ENCODE measurements around the gene NFIB. TPM values are rescaled to one million over a fixed set of nuclear protein-coding genes. Genes with fewer than 3 reads are reported as not detected.

NFIB gene
- total and polyA plus RNA-seq, 2 of the 13 experiments (the other 11 are each of a cell fraction or from before 2014, with no cell fraction given), result 0.98 to 4.6 TPM

GRCh38 chr9:14189578-14189977 lies 124.4 kb downstream of the NFIB start:
- Histone ChIP-seq H3K4me2 (ENCODE audit: low read depth, low read length) (no peak overlapping the region), H3K4me3 (replicated peaks in 1 of 3; ENCODE audit: insufficient read depth in 1 of 3, low read depth in 2 of 3, low read length in 3 of 3) (no peak overlapping the region), H3K27ac (ENCODE audit: extremely low read length, insufficient read depth, low read length) (no peak overlapping the region), H3K27me3 (ENCODE audit: control insufficient read depth in 1 of 2, insufficient read depth in 2 of 2, low read length in 2 of 2) (no peaks in the 10 kb centered on the region), H3K9me3 (ENCODE audit: low read length) (no peaks in the 10 kb centered on the region), H2AFZ (ENCODE audit: low read length) (no peak overlapping the region), H3K36me3 (replicated peaks in 1 of 2; ENCODE audit: control insufficient read depth in 1 of 2, insufficient read depth in 2 of 2, low read length in 2 of 2) (no peaks in the 10 kb centered on the region), H4K20me1 (ENCODE audit: insufficient read depth, low read length) (0 out of 2 replicates have a peak, but pooled peaks cover 2% of the 10 kb centered on the region), H3K4me1 (ENCODE audit: insufficient read depth, low read length) (no peaks in the 10 kb centered on the region), H3K79me2 (ENCODE audit: insufficient read depth, low read length) (no peaks in the 10 kb centered on the region), H3K9ac (ENCODE audit: insufficient read depth, low read depth, low read length) (no peak overlapping the region)
- BruUV-seq (replicated peaks), result no TSS peak
- POLR2A ChIA-PET, result no interaction called here
- 75% methylated on average over 1 of the region's 1 CpG for WGBS (ENCODE audit: low lambda C conversion rate)
- FAIRE-seq (no peak), DNase-seq (ENCODE audit: low spot score) (no peak), ATAC-seq (no peak)
- intact Hi-C loops (cut with micrococcal nuclease; ENCODE audit: unreplicated experiment) (no loop called here), in situ Hi-C loops (cut with HindIII; ENCODE audit: extremely low pct_ligation_motif_present, low pct_unique_long_range_greater_than_20kb) (no loop called here)
- CTCF ChIA-PET (ENCODE audit: low intra/inter-chr PET ratio, low total read pairs), result no interaction called here
- TF ChIP-seq GFI1 (CRISPR knock-in tag; IDR thresholded peaks at IDR 0.05; ENCODE audit: borderline replicate concordance), result no peak
- TF ChIP-seq, protein P1, sequence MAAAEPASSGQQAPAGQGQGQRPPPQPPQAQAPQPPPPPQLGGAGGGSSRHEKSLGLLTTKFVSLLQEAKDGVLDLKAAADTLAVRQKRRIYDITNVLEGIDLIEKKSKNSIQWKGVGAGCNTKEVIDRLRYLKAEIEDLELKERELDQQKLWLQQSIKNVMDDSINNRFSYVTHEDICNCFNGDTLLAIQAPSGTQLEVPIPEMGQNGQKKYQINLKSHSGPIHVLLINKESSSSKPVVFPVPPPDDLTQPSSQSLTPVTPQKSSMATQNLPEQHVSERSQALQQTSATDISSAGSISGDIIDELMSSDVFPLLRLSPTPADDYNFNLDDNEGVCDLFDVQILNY (CRISPR knock-in tag; conservative IDR thresholded peaks at IDR 0.05), result no peak
- TF ChIP-seq, protein P2, sequence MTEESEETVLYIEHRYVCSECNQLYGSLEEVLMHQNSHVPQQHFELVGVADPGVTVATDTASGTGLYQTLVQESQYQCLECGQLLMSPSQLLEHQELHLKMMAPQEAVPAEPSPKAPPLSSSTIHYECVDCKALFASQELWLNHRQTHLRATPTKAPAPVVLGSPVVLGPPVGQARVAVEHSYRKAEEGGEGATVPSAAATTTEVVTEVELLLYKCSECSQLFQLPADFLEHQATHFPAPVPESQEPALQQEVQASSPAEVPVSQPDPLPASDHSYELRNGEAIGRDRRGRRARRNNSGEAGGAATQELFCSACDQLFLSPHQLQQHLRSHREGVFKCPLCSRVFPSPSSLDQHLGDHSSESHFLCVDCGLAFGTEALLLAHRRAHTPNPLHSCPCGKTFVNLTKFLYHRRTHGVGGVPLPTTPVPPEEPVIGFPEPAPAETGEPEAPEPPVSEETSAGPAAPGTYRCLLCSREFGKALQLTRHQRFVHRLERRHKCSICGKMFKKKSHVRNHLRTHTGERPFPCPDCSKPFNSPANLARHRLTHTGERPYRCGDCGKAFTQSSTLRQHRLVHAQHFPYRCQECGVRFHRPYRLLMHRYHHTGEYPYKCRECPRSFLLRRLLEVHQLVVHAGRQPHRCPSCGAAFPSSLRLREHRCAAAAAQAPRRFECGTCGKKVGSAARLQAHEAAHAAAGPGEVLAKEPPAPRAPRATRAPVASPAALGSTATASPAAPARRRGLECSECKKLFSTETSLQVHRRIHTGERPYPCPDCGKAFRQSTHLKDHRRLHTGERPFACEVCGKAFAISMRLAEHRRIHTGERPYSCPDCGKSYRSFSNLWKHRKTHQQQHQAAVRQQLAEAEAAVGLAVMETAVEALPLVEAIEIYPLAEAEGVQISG (CRISPR knock-in tag; IDR thresholded peaks at IDR 0.05), result no peak
- TF ChIP-seq ZNF800 (CRISPR knock-in tag; IDR thresholded peaks at IDR 0.05), result no peak
- no peak for TF ChIP-seq CBX2 (IDR thresholded peaks at IDR 0.05; ENCODE audit: low read depth, low read length)
- TF ChIP-seq CBX2 (CRISPR knock-in tag; IDR thresholded peaks at IDR 0.05; ENCODE audit: low read depth), result no peak
- no peak for TF ChIP-seq ZBTB34 (CRISPR knock-in tag; IDR thresholded peaks at IDR 0.05)
- no peak for TF ChIP-seq ZNF570 (CRISPR knock-in tag; IDR thresholded peaks at IDR 0.05; ENCODE audit: borderline replicate concordance)
- TF ChIP-seq HMG20B (CRISPR knock-in tag; conservative IDR thresholded peaks at IDR 0.05), result no peak
- no peak for TF ChIP-seq CBX5 (CRISPR knock-in tag; IDR thresholded peaks at IDR 0.05; ENCODE audit: borderline replicate concordance)
- no peak for TF ChIP-seq SRSF9 (IDR thresholded peaks at IDR 0.05; ENCODE audit: borderline replicate concordance, insufficient read depth, low read depth, low read length, poor library complexity, severe bottlenecking)
- no peak for TF ChIP-seq SMYD3 (CRISPR knock-in tag; IDR thresholded peaks at IDR 0.05)
- TF ChIP-seq ZNF17 (CRISPR knock-in tag; IDR thresholded peaks at IDR 0.05), result no peak
- TF ChIP-seq ZNF781 (CRISPR knock-in tag; IDR thresholded peaks at IDR 0.05; ENCODE audit: borderline replicate concordance, not compliant biosample characterization), result no peak
- no peak for TF ChIP-seq SUZ12 (IDR thresholded peaks at IDR 0.05; ENCODE audit: low read depth, low read length)
- no peak for TF ChIP-seq MXD4 (CRISPR knock-in tag; IDR thresholded peaks at IDR 0.05)
- TF ChIP-seq, protein P3, sequence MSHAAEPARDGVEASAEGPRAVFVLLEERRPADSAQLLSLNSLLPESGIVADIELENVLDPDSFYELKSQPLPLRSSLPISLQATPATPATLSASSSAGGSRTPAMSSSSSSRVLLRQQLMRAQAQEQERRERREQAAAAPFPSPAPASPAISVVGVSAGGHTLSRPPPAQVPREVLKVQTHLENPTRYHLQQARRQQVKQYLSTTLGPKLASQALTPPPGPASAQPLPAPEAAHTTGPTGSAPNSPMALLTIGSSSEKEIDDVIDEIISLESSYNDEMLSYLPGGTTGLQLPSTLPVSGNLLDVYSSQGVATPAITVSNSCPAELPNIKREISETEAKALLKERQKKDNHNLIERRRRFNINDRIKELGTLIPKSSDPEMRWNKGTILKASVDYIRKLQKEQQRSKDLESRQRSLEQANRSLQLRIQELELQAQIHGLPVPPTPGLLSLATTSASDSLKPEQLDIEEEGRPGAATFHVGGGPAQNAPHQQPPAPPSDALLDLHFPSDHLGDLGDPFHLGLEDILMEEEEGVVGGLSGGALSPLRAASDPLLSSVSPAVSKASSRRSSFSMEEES (CRISPR knock-in tag; IDR thresholded peaks at IDR 0.05), result no peak

All from HepG2 (cell line).